CD14-positive monocyte (primary cell): ENCODE results near the gene MTSS2. TPM values are rescaled to one million over a fixed set of nuclear protein-coding genes. Genes with fewer than 3 reads are reported as not detected.

ENCODE experiments used
- DNase-seq, 3 donors: peaks; one replicate each; pipeline ENCODE4 v3.0.0-alpha.2; 2011 to 2022
- H2AFZ ChIP-seq: 2 replicates; pipeline ENCODE4 v1.6.0; 2012; ENCODE audit warnings: mild to moderate bottlenecking, low read depth, low read length, inconsistent platforms; ENCODE audit not compliant: insufficient read depth, poor library complexity, severe bottlenecking
- H3K27ac ChIP-seq, 2 donors: 1 replicate in 1 of 2; 2 replicates in 1 of 2; pipeline ENCODE4 v1.5.1; 2012 to 2013; ENCODE audit warnings: low read length in 2 of 2, control low read depth in 1 of 2, inconsistent platforms in 1 of 2, low read depth in 1 of 2, mild to moderate bottlenecking in 1 of 2
- H3K27me3 ChIP-seq, 2 donors: one replicate each; pipeline versions ENCODE4 v1.6.0 to v1.6.1; 2011 to 2013; ENCODE audit warnings: low read length in 2 of 2; ENCODE audit not compliant: control insufficient read depth in 2 of 2, insufficient read depth in 2 of 2
- H3K36me3 ChIP-seq, 2 donors: replicated peaks in 1 of 2; 1 replicate in 1 of 2; 2 replicates in 1 of 2; pipeline versions ENCODE4 v1.5.1 to v1.6.1; 2012 to 2013; ENCODE audit warnings: low read length in 2 of 2, control low read depth in 1 of 2, inconsistent platforms in 1 of 2, mild to moderate bottlenecking in 1 of 2; ENCODE audit not compliant: insufficient read depth in 2 of 2, control insufficient read depth in 1 of 2
- H3K4me1 ChIP-seq, 2 donors: 1 replicate in 1 of 2; 2 replicates in 1 of 2; pipeline versions ENCODE4 v1.5.1 to v1.6.1; 2012 to 2013; ENCODE audit warnings: low read length in 2 of 2, control low read depth in 1 of 2, inconsistent platforms in 1 of 2, mild to moderate bottlenecking in 1 of 2, moderate library complexity in 1 of 2; ENCODE audit not compliant: insufficient read depth in 2 of 2, control insufficient read depth in 1 of 2
- H3K4me2 ChIP-seq: replicated peaks from 2 replicates; pipeline ENCODE3; 2012; ENCODE audit warnings: low read length, moderate library complexity, mild to moderate bottlenecking; ENCODE audit not compliant: poor library complexity, severe bottlenecking; ENCODE audit errors: extremely low read depth
- H3K4me3 ChIP-seq, 3 experiments: fragments of 200-600 bp in 1 of 3; sonication (generic) in 1 of 3; replicated peaks in 1 of 3; 1 replicate in 2 of 3; 2 replicates in 1 of 3; pipeline ENCODE4 v1.5.1; 2011 to 2013; ENCODE audit warnings: low read length in 3 of 3, mild to moderate bottlenecking in 3 of 3, control low read depth in 2 of 3, low read depth in 2 of 3, inconsistent platforms in 1 of 3, moderate library complexity in 1 of 3
- H3K79me2 ChIP-seq: 2 replicates; pipeline ENCODE4 v1.6.0; 2012; ENCODE audit warnings: mild to moderate bottlenecking, control low read depth, inconsistent platforms, low read length, moderate library complexity; ENCODE audit not compliant: insufficient read depth
- H3K9ac ChIP-seq: 2 replicates; pipeline ENCODE4 v1.6.0; 2017; ENCODE audit warnings: low read length, mild to moderate bottlenecking; ENCODE audit not compliant: insufficient read depth, poor library complexity, severe bottlenecking
- H3K9me3 ChIP-seq, 2 donors: replicated peaks in 1 of 2; 1 replicate in 1 of 2; 2 replicates in 1 of 2; pipeline versions ENCODE4 v1.5.1 to v1.6.1; 2012 to 2013; ENCODE audit warnings: low read length in 2 of 2, control low read depth in 1 of 2; ENCODE audit not compliant: control insufficient read depth in 1 of 2, insufficient read depth in 1 of 2
- H4K20me1 ChIP-seq: 2 replicates; pipeline ENCODE4 v1.6.0; 2012; ENCODE audit warnings: mild to moderate bottlenecking, low read length, control low read depth, moderate library complexity; ENCODE audit not compliant: insufficient read depth
- H3K27ac Mint-ChIP-seq, 7 donors: one replicate each; pipeline ENCODE4 v1.8.0; 2020; ENCODE audit warnings: mild to moderate bottlenecking in 7 of 7, mixed read lengths in 7 of 7, moderate library complexity in 6 of 7, inconsistent platforms in 2 of 7
- H3K27me3 Mint-ChIP-seq, 3 donors: one replicate each; pipeline ENCODE4 v1.8.0; 2021 to 2022; ENCODE audit warnings: low read depth in 3 of 3, mild to moderate bottlenecking in 3 of 3, mixed read lengths in 3 of 3, moderate library complexity in 3 of 3, inconsistent platforms in 1 of 3
- H3K36me3 Mint-ChIP-seq, 2 donors: one replicate each; pipeline ENCODE4 v1.8.0; 2020; ENCODE audit warnings: mixed read lengths in 2 of 2, inconsistent platforms in 1 of 2, mild to moderate bottlenecking in 1 of 2
- H3K4me1 Mint-ChIP-seq: one replicate; pipeline ENCODE4 v1.8.0; 2020; ENCODE audit warnings: mild to moderate bottlenecking, mixed read lengths
- H3K4me3 Mint-ChIP-seq, 2 donors: one replicate each; pipeline ENCODE4 v1.8.0; 2020; ENCODE audit warnings: mild to moderate bottlenecking in 2 of 2, mixed read lengths in 2 of 2, moderate library complexity in 1 of 2
- H3K9me3 Mint-ChIP-seq, 7 donors: one replicate each; pipeline ENCODE4 v1.8.0; 2020 to 2022; ENCODE audit warnings: mixed read lengths in 7 of 7, mild to moderate bottlenecking in 6 of 7, moderate library complexity in 6 of 7, inconsistent platforms in 2 of 7
- CTCF ChIP-seq: fragments of 200-600 bp; IDR thresholded peaks from one replicate; pipeline ENCODE4 v1.8.0; 2022; ENCODE audit warnings: antibody characterized with exemption, mild to moderate bottlenecking
- WGBS: methylation state at CpG from one replicate; pipeline ENCODE4 v1.1.5; 2013; ENCODE audit warnings: missing lambda C conversion rate; ENCODE audit not compliant: insufficient coverage; 5-methylcytosine and 5-hydroxymethylcytosine counted together
- intact Hi-C, 2 donors: fragments of 100-400 bp; cut with micrococcal nuclease; formaldehyde crosslinking; loops; one replicate each; pipeline versions ENCODE4 v1.15.0 to v1.15.1; 2023
- polyA plus RNA-seq, 3 donors: library from polyadenylated mRNA; depleted of rRNA in 1 of 3; unstranded in 2 of 3; stranded (reverse) in 1 of 3; fragments of 300-500 nt in 2 of 3; fragments of >200 nt in 1 of 3; fragmentation: Illumina TruSeq in 2 of 3; gene quantifications; 1 replicate in 2 of 3; 2 replicates in 1 of 3; pipeline ENCODE4 v1.2.3, GENCODE V29; 2012 to 2021

The MTSS2 gene
- polyA plus RNA-seq, 3 donors: 1.5 TPM; not detected in 2

GRCh38 chr16:70661918-70662641 lies 23.8 kb downstream of the MTSS2 start:
- Histone ChIP-seq H3K79me2 (no peaks in the 10 kb centered on the region), H3K9ac (no peak overlapping the region), H3K27ac (no peak overlapping the region), H3K4me1 (no peaks in the 10 kb centered on the region), H2AFZ (no peak overlapping the region), H3K36me3 (no peaks in the 10 kb centered on the region), H4K20me1 (no peaks in the 10 kb centered on the region), H3K4me3 (no peak overlapping the region), H3K4me2 (no peak overlapping the region), H3K27me3 (no peaks in the 10 kb centered on the region), H3K9me3 (no peaks in the 10 kb centered on the region)
- no peaks in the 10 kb centered on the region for H3K4me1 Mint-ChIP-seq
- no peak overlapping the region for H3K4me3 Mint-ChIP-seq
- peaks cover 4 to 10% of the 10 kb centered on the region in 2 donors for H3K36me3 Mint-ChIP-seq
- no peak for TF ChIP-seq CTCF
- WGBS: 91% methylated on average over 19 of the region's 21 CpGs
- intact Hi-C loops: no loop called here
- no peak for DNase-seq
- H3K27me3 Mint-ChIP-seq: peaks cover 1 to 3% (median 2%) of the 10 kb centered on the region in 3 donors
- no peaks in the 10 kb centered on the region for H3K9me3 Mint-ChIP-seq
- H3K27ac Mint-ChIP-seq: no peak overlapping the region

- Histone ChIP-seq H3K4me2 (no peak overlapping the region), H3K36me3 (no peaks in the 10 kb centered on the region), H3K4me3 (no peak overlapping the region), H4K20me1 (no peaks in the 10 kb centered on the region), H3K9ac (no peak overlapping the region), H2AFZ (no peak overlapping the region), H3K4me1 (no peaks in the 10 kb centered on the region), H3K27ac (no peak overlapping the region), H3K9me3 (no peaks in the 10 kb centered on the region), H3K79me2 (no peaks in the 10 kb centered on the region), H3K27me3 (no peaks in the 10 kb centered on the region)
- Mint-ChIP-seq H3K27me3 (peaks cover 1 to 3% (median 2%) of the 10 kb centered on the region in 3 donors), H3K9me3 (no peaks in the 10 kb centered on the region), H3K4me1 (no peaks in the 10 kb centered on the region), H3K36me3 (peaks cover 4 to 10% of the 10 kb centered on the region in 2 donors), H3K27ac (no peak overlapping the region), H3K4me3 (no peak overlapping the region)
- no peak for DNase-seq
- WGBS: 96% methylated on average over 6 of the region's 17 CpGs
- intact Hi-C loops: no loop called here
- TF ChIP-seq CTCF: no peak
These were observed 24.3 kb downstream of the MTSS2 start for GRCh38 chr16:70661534-70661917.
